T-cell (primary cell): ENCODE data around the gene GSE1. TPM values are rescaled to one million over a fixed set of nuclear protein-coding genes. Genes with fewer than 3 reads are reported as not detected.

Source experiments
- ATAC-seq, 4 experiments: fragments of 200-7000 bp in 3 of 4; fragments of 150-1000 bp in 1 of 4; cut with Tn5 transposase; replicated peaks in 1 of 4; 1 replicate in 3 of 4; 2 replicates in 1 of 4; pipeline ENCODE4 v1.10.0; 2021; ENCODE audit warnings: moderate library complexity in 3 of 4, mild to moderate bottlenecking in 2 of 4, moderate number of reproducible peaks in 1 of 4
- CTCF ChIA-PET, 2 donors: fragments of 300-600 bp; sonication (Branson Sonifier 250); formaldehyde crosslinking; loops; one replicate each; lab custom pipeline; 2022; ENCODE audit warnings: antibody characterized with exemption in 2 of 2; lab: Charles Lee
- POLR2A ChIA-PET, 2 donors: fragments of 300-600 bp; sonication (Branson Sonifier 250); formaldehyde crosslinking; loops; one replicate each; lab custom pipeline; 2022; ENCODE audit warnings: antibody characterized with exemption in 2 of 2; lab: Charles Lee
- DNase-seq, 35 experiments: peaks; one replicate each; pipeline versions ENCODE4 v3.0.0 to v3.0.0-alpha.2; 2013 to 2023
- H3K27ac ChIP-seq: one replicate; pipeline ENCODE4 v1.5.1; 2013; ENCODE audit warnings: low read length
- H3K27me3 ChIP-seq, 2 experiments: replicated peaks in 1 of 2; 1 replicate in 1 of 2; 2 replicates in 1 of 2; pipeline versions ENCODE4 v1.6.1 to v1.7.0; 2013; ENCODE audit warnings: low read length in 1 of 2, mixed read lengths in 1 of 2; ENCODE audit not compliant: control insufficient read depth in 2 of 2, insufficient read depth in 2 of 2; ENCODE audit errors: extremely low read depth in 1 of 2
- H3K36me3 ChIP-seq, 2 donors: 1 replicate in 1 of 2; 2 replicates in 1 of 2; pipeline versions ENCODE4 v1.6.1 to v1.7.0; 2013; ENCODE audit warnings: low read length in 1 of 2; ENCODE audit not compliant: control insufficient read depth in 2 of 2, insufficient read depth in 1 of 2; ENCODE audit errors: extremely low read depth in 1 of 2
- H3K4me1 ChIP-seq, 2 experiments: 1 replicate in 1 of 2; 2 replicates in 1 of 2; pipeline versions ENCODE4 v1.6.1 to v1.7.0; 2013; ENCODE audit warnings: low read length in 2 of 2, mixed read lengths in 1 of 2; ENCODE audit not compliant: insufficient read depth in 2 of 2, control insufficient read depth in 1 of 2; ENCODE audit errors: extremely low read depth in 1 of 2
- H3K4me3 ChIP-seq, 2 donors: 1 replicate in 1 of 2; 2 replicates in 1 of 2; pipeline versions ENCODE4 v1.5.1 to v1.7.0; 2013; ENCODE audit warnings: mild to moderate bottlenecking in 2 of 2, low read length in 1 of 2, moderate library complexity in 1 of 2; ENCODE audit not compliant: control insufficient read depth in 1 of 2; ENCODE audit errors: extremely low read depth in 1 of 2
- H3K9me3 ChIP-seq: 2 replicates; pipeline ENCODE4 v1.7.0; 2013
- H3K27ac Mint-ChIP-seq, 2 donors: one replicate each; pipeline ENCODE4 v1.8.0; 2020 to 2021; ENCODE audit warnings: mild to moderate bottlenecking in 2 of 2, mixed read lengths in 2 of 2
- H3K27me3 Mint-ChIP-seq, 2 donors: one replicate each; pipeline ENCODE4 v1.8.0; 2021 to 2022; ENCODE audit warnings: mixed read lengths in 2 of 2
- H3K36me3 Mint-ChIP-seq: one replicate; pipeline ENCODE4 v1.8.0; 2021; ENCODE audit warnings: mixed read lengths
- H3K4me1 Mint-ChIP-seq, 3 donors: one replicate each; pipeline ENCODE4 v1.8.0; 2020 to 2022; ENCODE audit warnings: mixed read lengths in 3 of 3, mild to moderate bottlenecking in 1 of 3
- H3K4me3 Mint-ChIP-seq, 3 donors: one replicate each; pipeline ENCODE4 v1.8.0; 2020 to 2022; ENCODE audit warnings: mild to moderate bottlenecking in 3 of 3, mixed read lengths in 3 of 3, moderate library complexity in 3 of 3
- H3K9me3 Mint-ChIP-seq, 3 donors: one replicate each; pipeline ENCODE4 v1.8.0; 2020 to 2022; ENCODE audit warnings: mixed read lengths in 3 of 3
- WGBS: methylation state at CpG from one replicate; pipeline ENCODE4 v1.1.5; 2013; ENCODE audit warnings: missing lambda C conversion rate; ENCODE audit not compliant: insufficient coverage; 5-methylcytosine and 5-hydroxymethylcytosine counted together
- total RNA-seq, 35 experiments: library from RNA in 6 of 35; stranded (reverse) in 6 of 35; fragments of 120-200 nt in 1 of 35; gene quantifications; one replicate each; pipeline versions ENCODE4 v1.2.1 to v1.2.4 and lab custom pipeline; 2013 to 2026

Gene GSE1
- total RNA-seq, 5 donors from 2014 or later (not counting 1 experiment from before 2014, with no cell fraction given), result 29.1 to 61.7 (median 37.4) TPM

- ATAC-seq, result no peak
- no peaks in the 10 kb centered on the region for H3K9me3 ChIP-seq
- Mint-ChIP-seq H3K4me3 (no peak overlapping the region), H3K27me3 (no peaks in the 10 kb centered on the region), H3K27ac (no peak overlapping the region), H3K9me3 (peaks cover 3% of the 10 kb centered on the region in 3 donors), H3K4me1 (peaks cover 0 to 8% (median 5%) of the 10 kb centered on the region in 3 donors), H3K36me3 (peaks cover 12% of the 10 kb centered on the region)
- ChIA-PET CTCF (interaction anchor here in 1 of 2 donors (0.6 kb wide), 1 partner anchor 29 kb away, joined by 4 read pairs; no protein-coding TSS in a partner anchor), POLR2A (interaction anchor here in 1 of 2 donors (0.9 kb wide), 1 partner anchor 444 kb away, joined by 6 read pairs; no protein-coding TSS in a partner anchor)
- 73% methylated on average over 2 of the region's 9 CpGs for WGBS
- no peaks in the 10 kb centered on the region for H3K36me3 ChIP-seq
- no peak for DNase-seq
- H3K27me3 ChIP-seq, result peaks cover 0 to 7% of the 10 kb centered on the region in 2 experiments
- H3K4me1 ChIP-seq, result no peaks in the 10 kb centered on the region
- no peak overlapping the region for H3K4me3 ChIP-seq
- no peak overlapping the region for H3K27ac ChIP-seq
These were observed 97.6 kb downstream of the GSE1 start for GRCh38 chr16:85710732-85711131.

GRCh38 chr16:85711982-85712587 lies 99.0 kb downstream of the GSE1 start:
- ATAC-seq (no peak), DNase-seq (no peak)
- CTCF ChIA-PET, result no interaction called here
- Histone ChIP-seq H3K27me3 (peaks cover 0 to 19% of the 10 kb centered on the region in 2 experiments), H3K27ac (no peak overlapping the region), H3K9me3 (no peaks in the 10 kb centered on the region), H3K4me1 (peaks cover 0 to 2% of the 10 kb centered on the region in 2 experiments), H3K4me3 (no peak overlapping the region), H3K36me3 (no peaks in the 10 kb centered on the region)
- Mint-ChIP-seq H3K36me3 (peaks cover 12% of the 10 kb centered on the region), H3K27ac (no peak overlapping the region), H3K27me3 (no peaks in the 10 kb centered on the region), H3K4me3 (no peak overlapping the region), H3K4me1 (peaks cover 5 to 11% (median 8%) of the 10 kb centered on the region in 3 donors), H3K9me3 (peaks cover 3% of the 10 kb centered on the region in 3 donors)
- POLR2A ChIA-PET, result interaction anchor here in 1 of 2 donors (0.6 kb wide), 1 partner anchor 285 kb away, joined by 4 read pairs; no protein-coding TSS in a partner anchor
- 88% methylated on average over 2 of the region's 6 CpGs for WGBS

GRCh38 chr16:85712801-85713200 lies 99.7 kb downstream of the GSE1 start:
- peaks cover 12% of the 10 kb centered on the region for H3K36me3 Mint-ChIP-seq
- H3K4me3 ChIP-seq, result no peak overlapping the region
- H3K27me3 Mint-ChIP-seq, result peaks cover 0 to under 1% of the 10 kb centered on the region in 2 donors
- no peaks in the 10 kb centered on the region for H3K9me3 ChIP-seq
- POLR2A ChIA-PET, result no interaction called here
- H3K27ac ChIP-seq, result no peak overlapping the region
- 80% methylated on average over 9 of the region's 9 CpGs for WGBS
- peaks cover 3% of the 10 kb centered on the region in 3 donors for H3K9me3 Mint-ChIP-seq
- H3K4me1 Mint-ChIP-seq, result peaks cover 5 to 14% (median 11%) of the 10 kb centered on the region in 3 donors
- H3K4me1 ChIP-seq, result peaks cover 0 to 5% of the 10 kb centered on the region in 2 experiments
- CTCF ChIA-PET, result no interaction called here
- H3K4me3 Mint-ChIP-seq, result no peak overlapping the region
- ATAC-seq (no peak), DNase-seq (no peak)
- H3K36me3 ChIP-seq, result no peaks in the 10 kb centered on the region
- H3K27me3 ChIP-seq, result peaks cover 0 to 26% of the 10 kb centered on the region in 2 experiments
- no peak overlapping the region for H3K27ac Mint-ChIP-seq

GRCh38 chr16:85715169-85716021 lies 102.3 kb downstream of the GSE1 start:
- Mint-ChIP-seq H3K4me3 (peak overlapping the region in 1 of 3 donors; percentile 32), H3K36me3 (peaks cover 12% of the 10 kb centered on the region), H3K27ac (no peak overlapping the region), H3K9me3 (peaks cover 3% of the 10 kb centered on the region in 3 donors), H3K27me3 (peaks cover 0 to 2% of the 10 kb centered on the region in 2 donors), H3K4me1 (peaks cover 5 to 18% (median 16%) of the 10 kb centered on the region in 3 donors)
- CTCF ChIA-PET, result interaction anchor here (0.5 to 0.8 kb wide), 2 partner anchors 42 to 234 kb away, joined by 3 read pairs; no protein-coding TSS in a partner anchor
- POLR2A ChIA-PET, result no interaction called here
- H3K4me3 ChIP-seq, result peak overlapping the region in 1 of 2 donors; percentile 1
- WGBS, result 21% methylated on average over 13 of the region's 22 CpGs
- DNase-seq (no peak), ATAC-seq (peak in 1 of 4 experiments; percentile 38)
- H3K9me3 ChIP-seq, result no peaks in the 10 kb centered on the region
- no peak overlapping the region for H3K27ac ChIP-seq
- H3K36me3 ChIP-seq, result no peaks in the 10 kb centered on the region
- peaks cover 0 to 11% of the 10 kb centered on the region in 2 experiments for H3K4me1 ChIP-seq
- peaks cover 0 to 46% of the 10 kb centered on the region in 2 experiments for H3K27me3 ChIP-seq

- Histone ChIP-seq H3K36me3 (no peaks in the 10 kb centered on the region), H3K4me1 (peaks cover 0 to 11% of the 10 kb centered on the region in 2 experiments), H3K4me3 (no peak overlapping the region), H3K9me3 (no peaks in the 10 kb centered on the region), H3K27me3 (peaks cover 0 to 47% of the 10 kb centered on the region in 2 experiments), H3K27ac (no peak overlapping the region)
- ChIA-PET POLR2A (no interaction called here), CTCF (interaction anchor here (0.5 to 0.8 kb wide), 2 partner anchors 43 to 235 kb away, joined by 3 read pairs; no protein-coding TSS in a partner anchor)
- no peak for DNase-seq
- 47% methylated on average over 3 of the region's 9 CpGs for WGBS
- Mint-ChIP-seq H3K4me1 (peaks cover 5 to 18% (median 16%) of the 10 kb centered on the region in 3 donors), H3K9me3 (peaks cover 3% of the 10 kb centered on the region in 3 donors), H3K27ac (no peak overlapping the region), H3K36me3 (peaks cover 8% of the 10 kb centered on the region), H3K4me3 (peak overlapping the region in 1 of 3 donors; percentile 32), H3K27me3 (peaks cover 0 to 2% of the 10 kb centered on the region in 2 donors)
- ATAC-seq, result no peak
These were observed 103.0 kb downstream of the GSE1 start for GRCh38 chr16:85716022-85716679.

GRCh38 chr16:85716680-85717038 lies 103.5 kb downstream of the GSE1 start:
- Mint-ChIP-seq H3K9me3 (peaks cover 3% of the 10 kb centered on the region in 3 donors), H3K4me1 (peaks cover 5 to 18% (median 16%) of the 10 kb centered on the region in 3 donors), H3K27ac (no peak overlapping the region), H3K36me3 (peaks cover 8% of the 10 kb centered on the region), H3K4me3 (peak overlapping the region in 1 of 3 donors; percentile 32), H3K27me3 (peaks cover 0 to 2% of the 10 kb centered on the region in 2 donors)
- H3K4me1 ChIP-seq, result peaks cover 0 to 11% of the 10 kb centered on the region in 2 experiments
- CTCF ChIA-PET, result no interaction called here
- H3K9me3 ChIP-seq, result no peaks in the 10 kb centered on the region
- H3K4me3 ChIP-seq, result no peak overlapping the region
- no peak overlapping the region for H3K27ac ChIP-seq
- H3K27me3 ChIP-seq, result peaks cover 0 to 48% of the 10 kb centered on the region in 2 experiments
- no peaks in the 10 kb centered on the region for H3K36me3 ChIP-seq
- DNase-seq, result no peak
- WGBS, result 62% methylated on average over 2 of the region's 3 CpGs
- ATAC-seq, result no peak
- POLR2A ChIA-PET, result no interaction called here
